ENCODE data around the gene DIAPH1.
A peak's percentile ranks its signal among the peaks of the same experiment; 100 is the strongest.

The DIAPH1 gene

DNA sequence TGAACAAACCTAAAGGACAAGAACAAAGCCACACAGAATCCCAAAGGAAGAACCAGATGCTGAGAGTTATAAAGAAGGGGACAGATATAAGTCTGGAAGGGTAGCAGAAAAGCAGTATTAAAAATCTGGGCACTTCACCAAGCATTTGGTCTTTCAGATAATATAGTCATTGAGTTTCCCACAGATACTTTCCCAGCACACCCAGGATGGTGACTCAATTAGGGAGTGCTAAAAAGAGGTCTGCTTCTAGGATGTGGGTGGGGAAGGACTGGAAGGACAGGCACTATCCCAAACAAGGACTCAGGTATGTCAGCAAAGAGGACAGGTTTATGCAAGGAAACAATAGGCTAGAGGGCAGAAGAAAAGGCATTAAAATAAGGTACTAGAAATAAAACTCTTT lies 59.3 kb downstream of the DIAPH1 start:
- no peak for DNase-seq

DNA sequence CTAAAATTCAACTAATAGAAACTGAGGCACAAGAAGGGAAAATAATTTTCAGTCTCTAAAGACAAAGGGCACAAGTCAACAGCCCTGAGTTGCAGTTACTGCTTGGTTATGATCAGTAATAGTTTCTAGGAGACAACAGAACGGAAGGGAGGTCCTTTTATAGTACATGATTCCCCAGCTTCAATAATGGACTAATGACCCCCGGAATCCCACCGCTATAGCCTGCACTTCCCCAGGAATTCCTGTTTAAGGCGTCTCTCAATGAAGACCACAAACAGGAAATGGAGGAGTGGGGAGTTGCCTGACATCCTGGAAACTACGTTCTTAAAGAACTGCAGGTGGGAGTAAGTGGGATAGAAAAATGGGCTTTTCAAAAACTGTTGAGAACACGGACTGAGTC lies 60.6 kb downstream of the DIAPH1 start:
- DNase-seq: no peak

DNA sequence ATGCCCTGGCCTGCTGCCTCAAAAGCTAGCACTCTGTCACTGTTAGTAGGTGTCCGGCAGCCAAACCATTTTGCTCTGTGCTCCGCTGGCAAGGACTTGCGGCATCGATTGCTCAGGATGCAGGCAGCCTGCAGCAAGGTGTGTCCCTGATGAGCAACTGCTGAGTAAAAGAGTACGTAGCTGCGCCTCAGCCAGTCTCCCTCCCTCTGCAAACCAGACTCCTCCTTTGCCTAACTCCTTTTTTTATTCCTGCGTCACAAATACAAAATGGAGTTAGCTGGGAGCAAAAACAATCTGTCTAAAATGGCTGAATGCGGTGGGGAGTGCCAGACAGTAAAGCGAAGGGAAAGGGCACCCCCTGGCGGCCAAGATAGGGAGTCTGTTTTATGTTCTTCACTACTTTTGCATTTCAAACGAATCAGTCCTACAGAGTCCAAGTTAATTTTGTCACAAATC lies 61.1 kb downstream of the DIAPH1 start:
- peak; percentile 67 for DNase-seq

DNA sequence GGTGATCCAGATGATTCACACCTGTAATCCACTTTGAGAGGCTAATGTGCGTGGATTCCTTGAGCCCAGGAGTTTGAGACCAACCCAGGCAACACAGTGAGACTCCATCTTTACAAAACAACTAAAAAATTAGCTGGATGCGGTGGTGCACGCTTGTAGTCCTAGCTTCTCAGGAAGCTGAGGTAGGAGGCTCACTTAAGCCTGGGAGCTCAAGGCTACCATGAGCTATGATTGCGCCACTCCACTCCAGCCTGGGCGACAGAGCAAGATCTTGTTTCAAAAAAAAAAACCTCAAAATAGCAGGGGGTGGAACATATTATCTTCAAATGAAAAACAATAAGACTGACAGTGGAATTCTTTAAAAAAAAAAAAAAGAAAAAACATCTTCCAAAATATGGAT lies 70.9 kb downstream of the DIAPH1 start:
- no peak for DNase-seq

DNA sequence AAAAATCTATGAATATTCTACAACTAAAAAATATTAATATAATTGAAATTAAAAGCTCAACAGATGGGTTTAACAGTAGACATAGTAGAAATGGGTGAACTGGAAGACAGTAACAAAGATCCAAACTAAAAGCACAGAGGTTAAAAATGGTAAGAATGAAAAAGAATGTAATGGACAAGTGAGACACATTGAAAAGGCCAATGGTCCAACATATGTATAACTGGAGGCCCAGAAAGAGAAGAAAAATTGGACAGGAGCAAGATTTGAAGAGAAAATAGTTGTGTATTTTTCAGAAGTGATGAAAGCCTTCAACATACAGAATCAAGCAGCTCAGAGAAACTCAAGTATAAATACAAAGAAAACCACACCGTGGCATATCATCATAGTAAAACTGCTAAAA lies 71.3 kb downstream of the DIAPH1 start:
- no peak for DNase-seq

DNA sequence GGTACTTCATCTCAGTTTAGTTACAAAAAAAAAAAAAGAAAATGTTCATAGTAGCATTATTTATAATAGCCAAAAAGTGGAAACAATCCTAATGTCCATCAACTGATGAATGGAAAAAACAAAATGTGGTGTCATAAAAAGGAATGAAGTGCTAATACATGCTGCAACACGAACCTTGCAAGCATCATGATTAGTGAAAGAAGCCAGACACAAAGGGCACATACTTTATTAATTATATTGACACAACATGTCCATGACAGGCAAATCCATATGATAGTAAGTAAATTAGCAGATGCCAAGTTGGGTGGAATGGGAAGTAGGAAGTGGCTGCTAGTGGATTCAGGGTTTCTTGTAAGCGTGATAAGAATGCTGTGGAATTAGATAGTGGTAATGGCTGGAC lies 75.7 kb downstream of the DIAPH1 start:
- DNase-seq: no peak

DNA sequence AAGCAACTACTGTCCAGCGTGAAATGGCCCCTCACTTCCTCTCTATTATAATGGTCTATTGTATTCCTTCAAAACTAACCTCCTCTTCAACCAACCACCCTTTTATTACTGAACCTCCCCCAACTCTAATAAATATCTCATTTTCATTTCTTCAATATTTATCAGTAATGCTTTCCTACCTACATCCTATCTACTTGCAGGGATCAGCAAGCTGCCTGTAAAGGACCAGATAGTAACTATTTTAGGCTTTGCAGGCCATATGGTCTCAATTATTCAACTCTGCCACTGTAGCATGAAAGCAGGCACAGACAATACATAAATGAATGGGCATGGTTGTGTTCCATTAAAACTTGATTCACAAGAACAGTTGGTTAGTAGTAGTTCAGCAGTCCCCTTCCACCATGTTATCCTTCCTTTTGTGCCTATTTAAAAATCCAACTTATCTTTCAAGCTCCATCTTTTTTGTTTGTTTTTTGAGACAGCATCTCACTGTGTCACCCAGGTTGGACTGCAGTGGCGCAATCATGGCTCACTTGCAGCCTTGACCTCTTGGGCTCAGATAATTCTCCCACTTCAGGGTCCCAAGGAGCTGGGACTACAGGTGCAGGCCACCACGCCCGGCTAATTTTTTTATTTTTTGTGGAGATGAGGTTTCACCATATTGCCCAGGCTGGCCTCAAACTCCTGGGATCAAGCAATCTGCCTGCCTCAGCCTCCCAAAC lies 84.1 kb downstream of the DIAPH1 start:
- no peak for DNase-seq

DNA sequence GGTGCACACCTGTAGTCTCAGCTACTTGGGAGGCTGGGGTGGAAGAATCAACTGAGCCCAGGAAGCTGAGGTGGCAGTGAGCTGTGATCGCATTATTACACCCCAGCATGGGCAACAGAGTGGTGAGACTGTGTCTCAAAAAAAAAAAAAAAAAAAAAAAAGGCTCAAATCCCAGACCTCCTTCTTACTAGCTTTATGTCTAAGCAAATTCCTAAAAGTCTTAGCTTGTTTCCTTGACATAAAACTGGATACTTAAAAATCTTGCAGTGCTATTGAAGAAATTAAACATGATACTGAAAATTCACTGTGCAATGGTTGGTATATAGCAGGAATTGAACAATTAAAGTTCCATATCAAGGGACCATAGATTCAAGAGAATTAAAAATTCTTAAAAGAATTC lies 84.9 kb downstream of the DIAPH1 start:
- DNase-seq: no peak

DNA sequence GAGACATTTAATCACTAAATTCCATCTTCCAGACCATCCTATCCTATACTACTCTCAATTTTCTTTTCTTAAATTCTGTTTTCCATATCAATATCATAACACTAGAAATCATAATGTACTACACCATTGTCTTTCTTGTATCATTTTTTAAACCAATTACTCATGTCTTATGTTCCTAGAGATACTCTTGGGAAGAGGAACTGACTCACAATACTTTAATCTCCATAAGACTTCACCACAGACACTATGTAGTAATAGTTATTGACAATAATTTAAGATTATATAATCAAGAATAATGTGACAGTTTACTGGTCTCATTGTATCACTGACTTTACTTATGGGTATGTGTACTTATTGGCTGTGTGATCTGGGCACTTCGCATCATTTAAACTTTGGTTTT lies 86.1 kb downstream of the DIAPH1 start:
- DNase-seq: no peak

DNA sequence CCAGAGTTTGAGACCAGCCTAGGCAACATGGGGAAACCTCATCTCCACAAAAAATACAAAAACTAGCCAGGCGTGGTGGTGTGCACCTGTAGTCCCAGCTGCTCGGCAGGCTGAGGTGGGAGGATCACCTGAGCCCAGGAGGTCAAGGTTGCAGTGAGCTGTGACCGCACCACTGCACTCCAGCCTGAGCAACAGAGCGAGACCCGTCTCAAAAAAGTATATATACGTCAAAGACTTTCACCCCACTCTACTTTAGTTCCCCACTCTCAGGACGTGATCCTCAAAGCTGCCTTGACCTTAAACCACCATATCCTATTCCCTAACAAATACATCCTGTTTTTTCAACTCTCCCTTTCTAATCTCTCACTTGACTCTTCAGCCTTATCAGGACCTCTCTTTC lies 88.9 kb downstream of the DIAPH1 start:
- no peak for DNase-seq

DNA sequence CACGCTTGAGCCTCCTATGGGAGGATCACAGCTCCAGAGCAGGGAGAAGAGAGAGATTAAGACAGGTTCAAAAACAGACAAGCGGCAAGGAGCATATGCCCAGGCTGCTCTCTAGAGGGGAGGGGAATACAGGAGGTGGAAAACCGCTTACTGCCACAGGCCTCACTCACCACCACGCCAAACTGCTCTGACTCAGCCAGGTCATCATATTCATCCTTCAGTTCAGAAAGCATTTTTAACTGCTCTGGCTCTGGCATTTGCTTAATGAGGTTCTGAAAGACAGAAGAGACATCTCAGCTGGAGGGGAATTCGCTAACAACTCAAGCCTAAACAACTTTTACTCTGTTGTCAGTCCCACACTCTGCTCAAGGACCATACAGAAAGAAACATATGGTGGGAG lies 89.8 kb downstream of the DIAPH1 start:
- no peak for DNase-seq

DNA sequence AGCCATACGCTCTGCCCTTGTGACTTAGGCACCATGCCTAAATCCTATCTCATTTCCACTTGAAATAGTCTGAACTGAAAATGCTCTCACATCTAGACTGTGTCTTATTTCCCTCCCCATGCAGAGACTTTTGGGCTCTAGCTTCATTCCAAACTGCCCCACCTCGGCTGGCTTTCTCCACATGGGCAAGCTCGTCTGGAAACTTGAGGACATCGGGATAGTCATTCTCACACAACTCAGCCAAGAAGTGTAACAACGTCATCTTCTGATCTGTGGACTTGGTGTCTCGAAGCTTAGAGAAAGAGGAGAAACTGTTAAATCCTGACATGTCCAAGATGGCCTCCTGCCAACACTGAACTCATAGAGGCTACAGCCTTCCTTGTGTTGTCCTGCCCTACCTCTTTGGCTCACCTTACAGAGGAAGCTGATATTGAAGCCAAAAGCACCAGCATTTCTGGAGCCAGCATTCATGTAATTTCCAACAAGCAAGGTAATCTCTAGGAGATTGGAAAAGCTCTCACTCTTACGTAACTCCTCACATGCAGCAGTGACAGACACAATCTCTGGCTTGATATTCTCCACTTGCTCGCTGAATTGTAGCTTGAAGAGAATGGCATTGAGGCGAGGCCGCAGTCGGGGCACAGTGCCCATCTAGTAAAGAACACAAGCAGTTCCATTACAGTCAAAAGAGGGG lies 90.4 kb downstream of the DIAPH1 start:
- no peak for DNase-seq

DNA sequence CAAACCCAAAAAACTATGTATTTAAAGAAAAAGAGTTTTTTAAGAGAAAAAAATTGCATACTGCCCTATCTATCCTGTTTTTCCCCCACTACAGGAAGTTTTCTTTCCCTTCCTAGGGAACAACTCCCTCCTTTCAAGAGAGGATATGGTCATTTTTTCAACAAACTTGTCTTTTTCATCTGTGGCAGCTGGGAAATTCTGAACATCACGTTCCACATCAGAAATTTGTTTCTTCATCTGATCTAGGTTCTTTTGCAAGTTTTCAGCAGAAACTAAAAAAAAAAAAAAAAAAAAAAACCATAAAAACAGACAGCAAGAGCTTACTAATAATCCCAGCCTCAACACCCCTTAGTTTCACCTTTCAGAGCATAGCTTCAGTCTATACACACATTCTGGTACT lies 91.4 kb downstream of the DIAPH1 start:
- no peak for DNase-seq

DNA sequence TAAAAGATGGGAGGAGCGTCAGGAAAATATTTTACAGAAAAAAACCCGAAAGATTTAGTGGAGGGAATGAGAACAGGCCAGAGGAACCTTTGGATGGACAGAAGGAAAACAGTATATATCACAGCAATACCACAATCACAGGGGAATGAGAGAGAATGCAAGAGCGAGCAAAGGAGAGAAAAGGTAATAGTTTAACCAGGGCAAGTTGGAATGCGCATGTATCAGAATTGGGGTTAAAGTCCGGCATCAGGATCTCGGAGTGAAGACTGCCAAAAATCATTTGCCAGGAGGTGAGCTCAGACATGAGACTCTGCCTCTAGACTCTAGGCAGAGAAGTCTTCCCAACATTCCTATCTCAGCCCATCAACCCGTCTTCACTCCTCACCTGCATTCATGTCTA lies 93.1 kb downstream of the DIAPH1 start:
- no peak for DNase-seq

DNA sequence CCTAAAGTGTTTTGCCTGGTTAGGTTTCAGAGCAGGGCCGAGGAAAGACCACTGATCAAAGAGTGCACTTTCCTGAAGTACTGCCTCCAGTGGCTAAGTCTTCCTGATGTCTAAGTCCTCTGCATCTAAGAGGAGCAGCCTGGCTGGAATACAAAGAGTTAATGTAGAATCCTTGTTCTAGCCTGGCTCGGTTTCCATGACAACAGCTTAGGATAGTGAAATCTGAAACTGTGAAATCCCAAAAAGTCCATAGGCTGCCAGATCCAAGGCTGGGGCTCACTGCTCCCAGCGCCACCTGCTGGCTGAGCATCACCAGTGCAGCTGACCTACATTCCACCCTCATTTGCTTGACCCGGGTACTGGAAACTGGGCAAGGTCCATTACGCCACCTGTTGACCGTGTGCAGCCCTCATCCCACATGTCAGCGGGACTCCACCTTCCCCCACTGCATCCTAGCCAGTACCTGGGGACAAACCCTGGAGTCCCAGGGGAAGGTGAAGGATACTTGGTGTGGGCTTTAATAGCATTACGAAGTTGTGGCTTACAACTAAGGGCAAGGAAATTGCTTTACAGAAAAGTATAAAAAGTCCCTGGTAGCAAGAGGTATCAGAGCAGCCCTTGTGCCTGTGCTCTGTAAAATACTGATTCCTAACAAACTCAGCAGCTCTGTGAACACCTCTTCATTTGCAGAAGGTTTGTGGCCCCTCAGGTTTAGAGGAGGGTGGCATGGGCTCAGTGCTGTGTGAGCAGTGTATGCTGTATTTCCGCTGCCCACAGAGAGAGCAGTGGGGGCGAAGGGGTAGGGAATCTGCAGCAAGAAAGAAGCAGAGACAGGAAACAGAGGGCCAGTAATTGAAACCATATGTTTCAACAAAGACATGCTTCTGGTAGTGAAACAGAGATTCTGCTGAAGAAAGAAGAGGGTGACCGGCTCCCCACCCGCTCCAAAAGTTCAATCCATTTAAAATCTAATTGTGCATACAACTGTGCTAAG lies 93.9 kb downstream of the DIAPH1 start:
- DNase-seq: peak; percentile 56

DNA sequence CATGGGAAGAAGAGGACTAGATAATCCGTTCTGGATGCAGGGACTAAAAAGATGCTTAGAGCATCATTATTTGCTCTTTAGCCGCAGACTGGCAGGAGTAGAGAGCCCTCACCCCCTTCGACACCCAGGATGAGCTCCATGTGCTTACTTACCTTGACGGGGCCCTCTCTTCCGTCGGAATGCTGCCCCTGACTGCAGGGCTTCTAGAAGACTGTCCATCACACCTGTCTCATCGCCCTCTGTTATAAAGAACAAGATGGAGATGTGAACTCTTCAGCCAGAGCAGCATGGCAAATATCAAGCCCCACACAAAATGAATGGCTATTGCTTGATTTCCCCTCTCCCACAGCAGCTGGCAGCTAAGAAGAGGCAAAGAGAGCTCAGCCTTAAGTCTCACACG lies 94.8 kb downstream of the DIAPH1 start:
- DNase-seq: no peak

DNA sequence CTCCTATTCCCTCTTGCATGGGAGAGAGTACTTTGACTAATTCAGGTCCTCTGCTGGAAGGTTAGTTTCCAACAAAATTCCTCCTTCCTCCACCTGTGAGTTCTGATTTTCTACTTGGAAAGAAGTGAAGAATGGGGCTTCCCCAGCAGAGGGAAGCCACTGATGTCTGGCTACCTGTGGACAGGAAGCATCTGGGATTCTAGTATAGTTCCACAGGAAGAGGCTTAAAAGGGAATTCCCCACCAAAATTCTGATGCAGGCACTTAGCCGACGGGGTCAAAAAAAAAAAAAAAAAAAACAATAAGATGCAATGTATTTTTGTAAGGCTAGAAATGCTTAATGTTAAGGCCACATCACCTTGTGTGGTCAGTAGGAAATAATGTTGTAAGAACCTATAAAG lies 96.5 kb downstream of the DIAPH1 start:
- no peak for DNase-seq

DNA sequence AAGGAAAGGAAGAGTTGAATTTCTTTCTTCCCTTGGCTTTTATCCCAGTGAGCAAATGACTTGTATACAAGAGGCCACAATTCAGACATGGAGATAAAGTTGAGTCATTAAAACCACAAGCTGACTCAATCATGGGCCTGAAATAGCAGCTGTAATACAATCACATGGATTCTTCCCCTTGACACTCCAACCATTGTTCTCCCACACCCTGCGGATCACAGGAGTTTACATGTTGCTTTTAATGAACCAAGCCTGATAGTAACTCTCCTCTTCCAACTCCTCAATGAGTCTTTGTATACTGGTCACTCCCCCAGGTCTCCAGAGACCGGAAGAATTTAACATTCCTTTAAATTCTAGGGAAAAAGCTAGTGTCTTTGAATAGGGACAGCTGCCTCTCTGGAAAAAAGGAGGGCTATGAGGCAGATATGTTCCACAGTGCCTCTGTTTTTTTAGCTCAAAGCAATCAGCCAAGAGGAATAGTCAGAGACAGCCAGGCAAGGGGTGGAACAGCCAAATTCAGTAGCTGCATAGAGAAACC lies 97.5 kb downstream of the DIAPH1 start:
- no peak for DNase-seq

DNA sequence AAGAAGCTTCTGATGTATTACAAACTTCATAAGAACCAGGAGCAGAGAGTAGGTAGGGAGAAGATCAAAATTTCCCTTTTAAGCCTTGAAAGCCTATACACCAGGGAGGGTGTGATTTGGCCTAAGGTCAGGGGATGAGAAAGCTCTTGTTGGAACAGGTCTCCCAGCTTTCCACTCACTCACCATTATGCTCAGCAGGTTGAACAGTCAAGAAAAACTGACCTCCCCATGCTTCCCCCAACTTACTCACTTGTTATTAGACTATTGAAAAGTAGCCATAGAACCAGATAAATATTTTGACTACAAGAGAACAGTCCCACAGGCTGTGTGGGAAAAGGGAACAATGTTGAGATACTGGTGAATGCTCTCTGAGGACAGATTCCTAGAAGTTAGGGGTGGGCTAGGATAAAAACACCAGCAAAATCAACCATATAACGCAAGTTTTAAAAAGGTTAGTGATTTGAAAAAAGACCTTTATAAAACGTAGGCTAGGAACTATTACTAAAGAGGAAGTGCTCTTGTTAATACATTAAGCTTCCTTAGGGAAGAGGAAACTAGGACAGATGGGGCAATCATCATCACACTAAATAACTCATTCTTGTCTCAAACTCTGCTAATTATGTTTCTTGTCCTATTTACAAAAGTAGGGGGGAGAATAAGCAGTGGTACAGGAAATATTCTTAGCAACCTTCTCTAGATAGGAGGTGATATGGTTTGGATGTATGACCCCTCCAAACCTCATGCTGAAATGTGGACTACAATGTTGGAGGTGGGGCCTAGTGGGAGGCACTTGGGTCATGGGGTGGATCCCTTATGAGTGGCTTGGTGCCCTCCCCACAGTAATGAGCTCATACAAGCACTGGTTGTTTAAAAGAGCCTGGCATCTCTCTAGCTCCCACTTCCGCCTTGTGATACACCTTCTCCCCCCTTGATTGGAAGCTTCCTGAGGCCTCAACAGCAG lies 98.9 kb downstream of the DIAPH1 start:
- DNase-seq: no peak

DNA sequence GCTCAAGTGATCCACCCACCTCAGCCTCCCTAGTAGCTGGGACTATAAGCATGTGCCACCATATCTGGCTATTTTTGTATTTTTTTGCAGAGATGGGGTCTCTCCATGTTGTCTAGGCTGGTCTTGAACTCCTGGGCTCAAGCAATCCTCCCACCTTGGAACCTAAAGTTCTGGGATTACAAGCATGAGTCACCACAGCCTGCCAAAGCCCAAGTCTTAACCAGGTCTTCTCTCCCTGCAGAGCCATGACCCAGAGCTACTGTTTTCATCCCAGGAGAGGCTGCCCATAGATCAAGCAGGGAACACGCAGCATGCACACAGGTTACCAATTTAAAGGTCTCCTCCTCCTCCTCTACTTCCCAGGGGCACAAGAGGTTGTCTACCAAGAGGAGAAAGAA lies 100.2 kb downstream of the DIAPH1 start:
- no peak for DNase-seq

DNA sequence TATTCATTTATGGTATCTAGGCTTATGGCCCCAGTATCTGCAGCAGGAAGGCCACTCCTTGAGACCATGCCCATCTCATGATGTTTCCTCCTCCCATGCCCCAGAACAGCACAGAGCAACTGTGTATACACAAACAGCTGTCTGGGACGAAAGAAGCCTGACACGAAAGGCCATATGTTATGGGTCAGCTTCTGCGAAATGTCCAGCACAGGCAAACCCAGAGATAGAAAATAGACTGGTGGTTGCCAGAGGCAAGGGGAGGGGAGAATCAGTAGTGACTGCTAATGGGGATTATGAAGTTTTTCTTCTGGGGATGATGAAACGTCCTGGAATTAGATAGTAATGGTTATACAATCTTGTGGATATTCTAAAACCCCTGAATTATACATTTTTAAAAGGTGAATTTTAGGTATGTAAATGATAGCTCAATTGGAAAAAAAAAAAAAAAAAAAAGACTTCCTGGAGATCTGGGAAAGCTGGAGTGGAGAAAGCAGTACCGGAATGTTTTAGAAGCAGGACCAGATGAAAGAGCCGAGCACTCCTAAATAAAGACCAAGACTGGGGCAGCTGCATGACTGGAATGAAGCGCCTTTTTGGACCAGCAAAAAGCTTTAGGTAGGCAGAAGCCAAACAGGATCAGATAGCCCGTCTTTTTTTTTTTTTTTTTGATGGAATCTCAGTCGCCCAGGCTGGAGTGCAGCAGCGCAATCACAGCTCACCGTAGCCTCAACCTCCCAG lies 100.8 kb downstream of the DIAPH1 start:
- no peak for DNase-seq
